RWPE2 (cell line): ENCODE measurements around the gene ANKDD1B.
"Not testable (repeated sequence)": the region's sequence is repeated elsewhere in the genome, so short reads cannot be mapped to it uniquely, and the experiment has no call there.

ENCODE experiments used
- ATAC-seq: fragments of 200-7000 bp; cut with Tn5 transposase; 3 replicates; pipeline ENCODE4 v1.9.1; 2021; ENCODE audit warnings: low read depth
- DNase-seq: peaks from one replicate; pipeline ENCODE4 v3.0.0-alpha.2; 2020; ENCODE audit warnings: low spot score
- H3K27ac ChIP-seq: fragments of 450-650 bp; 2 replicates; pipeline ENCODE4 v1.5.1; 2017; ENCODE audit warnings: mild to moderate bottlenecking; ENCODE audit not compliant: poor library complexity, severe bottlenecking
- H3K27me3 ChIP-seq: fragments of 250-450 bp; sonication (Bioruptor Pico); 2 replicates; pipeline ENCODE4 v1.5.1; 2021; ENCODE audit warnings: mild to moderate bottlenecking, moderate library complexity; ENCODE audit not compliant: insufficient read depth, poor library complexity, severe bottlenecking
- H3K36me3 ChIP-seq: fragments of 250-450 bp; sonication (Bioruptor Pico); 2 replicates; pipeline ENCODE4 v1.5.1; 2020; ENCODE audit warnings: low read depth, mild to moderate bottlenecking, moderate library complexity
- H3K4me1 ChIP-seq: fragments of 250-450 bp; sonication (Bioruptor Pico); 2 replicates; pipeline ENCODE4 v1.5.1; 2021; ENCODE audit warnings: mild to moderate bottlenecking, moderate library complexity; ENCODE audit not compliant: insufficient read depth, poor library complexity, severe bottlenecking
- H3K4me3 ChIP-seq: fragments of 250-450 bp; sonication (Bioruptor Pico); 2 replicates; pipeline ENCODE4 v1.5.1; 2021; ENCODE audit warnings: mild to moderate bottlenecking, moderate library complexity; ENCODE audit not compliant: severe bottlenecking
- H3K9me3 ChIP-seq: fragments of 250-450 bp; sonication (Bioruptor Pico); 2 replicates; pipeline ENCODE4 v1.5.1; 2021; ENCODE audit warnings: mild to moderate bottlenecking, moderate library complexity; ENCODE audit not compliant: severe bottlenecking
- CTCF ChIP-seq: fragments of 450-650 bp; IDR thresholded peaks from one replicate; pipeline ENCODE4 v1.5.1; 2017; ENCODE audit warnings: mild to moderate bottlenecking, moderate library complexity; ENCODE audit not compliant: poor library complexity, severe bottlenecking

Gene ANKDD1B

GRCh38 chr5:75686480-75686879 is 75.2 kb downstream of the ANKDD1B start:
- Histone ChIP-seq H3K4me1 (no peaks in the 10 kb centered on the region), H3K27ac (no peak overlapping the region), H3K9me3 (no peaks in the 10 kb centered on the region), H3K27me3 (no peaks in the 10 kb centered on the region), H3K4me3 (no peak overlapping the region), H3K36me3 (peaks cover 64% of the 10 kb centered on the region)
- DNase-seq (no peak), ATAC-seq (no peak)
- no peak for TF ChIP-seq CTCF

GRCh38 chr5:75690669-75691068 is 79.4 kb downstream of the ANKDD1B start:
- Histone ChIP-seq H3K27ac (no peak overlapping the region), H3K4me1 (no peaks in the 10 kb centered on the region), H3K36me3 (peaks cover 85% of the 10 kb centered on the region), H3K4me3 (no peak overlapping the region), H3K9me3 (no peaks in the 10 kb centered on the region), H3K27me3 (no peaks in the 10 kb centered on the region)
- DNase-seq (no peak), ATAC-seq (no peak)
- TF ChIP-seq CTCF, result no peak

- Histone ChIP-seq H3K27me3 (no peaks in the 10 kb centered on the region), H3K4me3 (no peak overlapping the region), H3K9me3 (no peaks in the 10 kb centered on the region), H3K36me3 (peaks cover 46% of the 10 kb centered on the region), H3K4me1 (peaks cover 5% of the 10 kb centered on the region), H3K27ac (no peak overlapping the region)
- TF ChIP-seq CTCF, result no peak
- ATAC-seq (no peak), DNase-seq (no peak)
These were observed 83.5 kb downstream of the ANKDD1B start for GRCh38 chr5:75694781-75695180.

GRCh38 chr5:75695472-75696351 is 84.5 kb downstream of the ANKDD1B start:
- H3K27ac ChIP-seq, H3K4me1 ChIP-seq, H3K4me3 ChIP-seq, ATAC-seq, H3K27me3 ChIP-seq, DNase-seq, H3K9me3 ChIP-seq: not testable (repeated sequence)
- H3K36me3 ChIP-seq, result peaks cover 40% of the 10 kb centered on the region

- Histone ChIP-seq H3K27me3 (no peaks in the 10 kb centered on the region), H3K27ac (no peak overlapping the region), H3K36me3 (peaks cover 49% of the 10 kb centered on the region), H3K9me3 (no peaks in the 10 kb centered on the region), H3K4me3 (no peak overlapping the region), H3K4me1 (no peaks in the 10 kb centered on the region)
- ATAC-seq (no peak), DNase-seq (no peak)
- TF ChIP-seq CTCF, result no peak
These were observed 90.6 kb downstream of the ANKDD1B start for GRCh38 chr5:75701856-75702255.
